ENCODE measurements around the gene PAK4.
"Not testable (repeated sequence)": the region's sequence is repeated elsewhere in the genome, so short reads cannot be mapped to it uniquely, and the experiment has no call there.

PAK4 gene

GRCh38 chr19:39125554-39126311, at the start of gene PAK4:
Gene PAK4, plus strand, starts transcription at chr19:39125786. Its CDS starts 43,768 bp downstream, at chr19:39169554.
- DNase-seq (ENCODE audit: low spot score), result peak; percentile 99

GRCh38 chr19:39077323-39077722, 48.3 kb upstream of the PAK4 start:
- no peak for DNase-seq (ENCODE audit: low spot score)

- no peak for DNase-seq (ENCODE audit: low spot score)
Observed at GRCh38 chr19:39078436-39079200, 47.0 kb upstream of the PAK4 start.

- no peak for DNase-seq (ENCODE audit: low spot score)
Observed at GRCh38 chr19:39080431-39080830, 45.2 kb upstream of the PAK4 start.

GRCh38 chr19:39082167-39082566, 43.4 kb upstream of the PAK4 start:
- DNase-seq (ENCODE audit: low spot score), result no peak

GRCh38 chr19:39082745-39083598, 42.6 kb upstream of the PAK4 start:
- DNase-seq (ENCODE audit: low spot score), result no peak

- DNase-seq (ENCODE audit: low spot score), result no peak
Observed at GRCh38 chr19:39083599-39083982, 42.0 kb upstream of the PAK4 start.

- DNase-seq (ENCODE audit: low spot score), result no peak
Observed at GRCh38 chr19:39083983-39084731, 41.4 kb upstream of the PAK4 start, which contains the start of gene ACP7. Gene ACP7, plus strand, starts transcription at chr19:39084368. Its CDS starts 902 bp downstream, at chr19:39085270.

- DNase-seq (ENCODE audit: low spot score), result no peak
Observed at GRCh38 chr19:39084732-39085080, 40.9 kb upstream of the PAK4 start.

GRCh38 chr19:39085392-39085791, 40.2 kb upstream of the PAK4 start:
- no peak for DNase-seq (ENCODE audit: low spot score)

- DNase-seq (ENCODE audit: low spot score), result no peak
Observed at GRCh38 chr19:39086386-39086785, 39.2 kb upstream of the PAK4 start.

- DNase-seq (ENCODE audit: low spot score), result no peak
Observed at GRCh38 chr19:39087907-39088686, 37.5 kb upstream of the PAK4 start.

GRCh38 chr19:39090016-39090415, 35.6 kb upstream of the PAK4 start:
- not testable (repeated sequence) for DNase-seq (ENCODE audit: low spot score)

- DNase-seq (ENCODE audit: low spot score), result no peak
Observed at GRCh38 chr19:39090881-39091280, 34.7 kb upstream of the PAK4 start.

- DNase-seq (ENCODE audit: low spot score), result not testable (repeated sequence)
Observed at GRCh38 chr19:39095799-39096540, 29.6 kb upstream of the PAK4 start.

GRCh38 chr19:39097299-39097698, 28.3 kb upstream of the PAK4 start:
- no peak for DNase-seq (ENCODE audit: low spot score)

- no peak for DNase-seq (ENCODE audit: low spot score)
Observed at GRCh38 chr19:39097721-39098120, 27.9 kb upstream of the PAK4 start.

- DNase-seq (ENCODE audit: low spot score), result no peak
Observed at GRCh38 chr19:39098365-39099269, 27.0 kb upstream of the PAK4 start.

- no peak for DNase-seq (ENCODE audit: low spot score)
Observed at GRCh38 chr19:39099341-39099740, 26.2 kb upstream of the PAK4 start.
